HFFc6 (cell line): ENCODE measurements around the gene PSMB2. TPM values are rescaled to one million over a fixed set of nuclear protein-coding genes. Genes with fewer than 3 reads are reported as not detected.
A peak's percentile ranks its signal among the peaks of the same experiment; 100 is the strongest.

Source experiments
- DNase-seq: peaks from one replicate; pipeline ENCODE4 v3.0.0-alpha.2; 2018
- H3K27ac Mint-ChIP-seq: 2 replicates; pipeline ENCODE4 v1.8.0; 2020; ENCODE audit warnings: mild to moderate bottlenecking, mixed read lengths
- H3K27me3 Mint-ChIP-seq: 2 replicates; pipeline ENCODE4 v1.8.0; 2021; ENCODE audit warnings: mild to moderate bottlenecking, moderate library complexity, mixed read lengths; ENCODE audit not compliant: insufficient read depth
- H3K36me3 Mint-ChIP-seq: 2 replicates; pipeline ENCODE4 v1.8.0; 2021; ENCODE audit warnings: low read depth, mixed read lengths
- H3K4me1 Mint-ChIP-seq: 2 replicates; pipeline ENCODE4 v1.8.0; 2020; ENCODE audit warnings: low read depth, mixed read lengths
- H3K4me3 Mint-ChIP-seq: 2 replicates; pipeline ENCODE4 v1.8.0; 2020; ENCODE audit warnings: mild to moderate bottlenecking, moderate library complexity, mixed read lengths
- H3K9me3 Mint-ChIP-seq: 2 replicates; pipeline ENCODE4 v1.8.0; 2020; ENCODE audit warnings: mild to moderate bottlenecking, mixed read lengths
- total RNA-seq, 6 experiments: library from RNA; stranded (reverse); fragmentation: NEBNext Ultra II Directional; extraction: Animal tissue kit (Norgen Biotek cat#: 25700); gene quantifications; 2 replicates in 1 of 6; 3 replicates in 5 of 6; pipeline ENCODE4 v1.2.3, GENCODE V29; 2021
- TF ChIP-seq, protein P1 (sequence below): fragments of 200-600 bp; sonication (generic); IDR thresholded peaks from 2 replicates; pipeline ENCODE4 v1.5.0; 2021; ENCODE audit warnings: antibody characterized with exemption, mild to moderate bottlenecking

PSMB2 gene
- total RNA-seq, 6 experiments from 2014 or later, result 80.8 to 117 (median 98.1) TPM

DNA sequence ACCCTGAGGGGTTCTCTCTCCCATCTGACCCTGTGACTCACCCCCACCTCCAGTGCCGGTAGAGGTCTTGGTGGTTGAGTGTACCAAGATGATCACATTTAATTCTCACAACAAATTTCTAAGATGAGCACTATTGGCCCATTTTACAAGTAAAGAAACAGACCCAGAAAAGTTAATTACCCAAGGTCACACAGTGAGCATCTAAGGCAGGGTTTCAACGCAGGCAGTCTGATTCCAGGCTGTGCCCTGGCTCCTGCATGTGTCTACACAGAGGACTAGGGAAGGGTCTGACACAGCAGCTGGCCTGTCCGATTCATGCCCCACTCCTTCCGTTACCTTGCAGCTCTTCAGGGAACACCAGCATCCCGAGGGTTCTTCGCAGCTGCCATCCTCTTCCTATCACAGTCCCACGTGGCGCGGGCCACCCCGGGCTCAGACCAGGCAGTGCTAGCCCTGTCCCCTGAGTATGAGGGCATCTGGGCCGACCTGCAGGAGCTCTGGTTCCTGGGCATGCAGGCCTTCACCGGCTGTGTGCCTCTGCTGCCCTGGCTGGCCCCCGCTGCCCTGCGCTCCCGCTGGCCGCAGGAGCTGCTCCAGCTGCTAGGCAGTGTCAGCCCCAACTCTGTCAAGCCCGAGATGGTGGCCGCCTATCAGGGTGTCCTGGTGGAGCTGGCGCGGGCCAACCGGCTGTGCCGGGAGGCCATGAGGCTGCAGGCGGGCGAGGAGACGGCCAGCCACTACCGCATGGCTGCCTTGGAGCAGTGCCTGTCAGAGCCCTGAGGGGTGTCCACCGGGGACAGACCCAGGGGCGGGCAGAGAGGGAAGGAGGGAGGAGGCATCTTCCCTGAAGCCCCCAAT lies 76.2 kb downstream of the PSMB2 start:
- Mint-ChIP-seq H3K27me3 (peaks cover 3% of the 10 kb centered on the region), H3K27ac (no peak overlapping the region), H3K4me1 (peaks cover 49% of the 10 kb centered on the region), H3K36me3 (no peaks in the 10 kb centered on the region), H3K4me3 (no peak overlapping the region), H3K9me3 (no peaks in the 10 kb centered on the region)
- DNase-seq, result no peak
- TF ChIP-seq, protein P1, sequence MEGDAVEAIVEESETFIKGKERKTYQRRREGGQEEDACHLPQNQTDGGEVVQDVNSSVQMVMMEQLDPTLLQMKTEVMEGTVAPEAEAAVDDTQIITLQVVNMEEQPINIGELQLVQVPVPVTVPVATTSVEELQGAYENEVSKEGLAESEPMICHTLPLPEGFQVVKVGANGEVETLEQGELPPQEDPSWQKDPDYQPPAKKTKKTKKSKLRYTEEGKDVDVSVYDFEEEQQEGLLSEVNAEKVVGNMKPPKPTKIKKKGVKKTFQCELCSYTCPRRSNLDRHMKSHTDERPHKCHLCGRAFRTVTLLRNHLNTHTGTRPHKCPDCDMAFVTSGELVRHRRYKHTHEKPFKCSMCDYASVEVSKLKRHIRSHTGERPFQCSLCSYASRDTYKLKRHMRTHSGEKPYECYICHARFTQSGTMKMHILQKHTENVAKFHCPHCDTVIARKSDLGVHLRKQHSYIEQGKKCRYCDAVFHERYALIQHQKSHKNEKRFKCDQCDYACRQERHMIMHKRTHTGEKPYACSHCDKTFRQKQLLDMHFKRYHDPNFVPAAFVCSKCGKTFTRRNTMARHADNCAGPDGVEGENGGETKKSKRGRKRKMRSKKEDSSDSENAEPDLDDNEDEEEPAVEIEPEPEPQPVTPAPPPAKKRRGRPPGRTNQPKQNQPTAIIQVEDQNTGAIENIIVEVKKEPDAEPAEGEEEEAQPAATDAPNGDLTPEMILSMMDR, result peak; percentile 48

DNA sequence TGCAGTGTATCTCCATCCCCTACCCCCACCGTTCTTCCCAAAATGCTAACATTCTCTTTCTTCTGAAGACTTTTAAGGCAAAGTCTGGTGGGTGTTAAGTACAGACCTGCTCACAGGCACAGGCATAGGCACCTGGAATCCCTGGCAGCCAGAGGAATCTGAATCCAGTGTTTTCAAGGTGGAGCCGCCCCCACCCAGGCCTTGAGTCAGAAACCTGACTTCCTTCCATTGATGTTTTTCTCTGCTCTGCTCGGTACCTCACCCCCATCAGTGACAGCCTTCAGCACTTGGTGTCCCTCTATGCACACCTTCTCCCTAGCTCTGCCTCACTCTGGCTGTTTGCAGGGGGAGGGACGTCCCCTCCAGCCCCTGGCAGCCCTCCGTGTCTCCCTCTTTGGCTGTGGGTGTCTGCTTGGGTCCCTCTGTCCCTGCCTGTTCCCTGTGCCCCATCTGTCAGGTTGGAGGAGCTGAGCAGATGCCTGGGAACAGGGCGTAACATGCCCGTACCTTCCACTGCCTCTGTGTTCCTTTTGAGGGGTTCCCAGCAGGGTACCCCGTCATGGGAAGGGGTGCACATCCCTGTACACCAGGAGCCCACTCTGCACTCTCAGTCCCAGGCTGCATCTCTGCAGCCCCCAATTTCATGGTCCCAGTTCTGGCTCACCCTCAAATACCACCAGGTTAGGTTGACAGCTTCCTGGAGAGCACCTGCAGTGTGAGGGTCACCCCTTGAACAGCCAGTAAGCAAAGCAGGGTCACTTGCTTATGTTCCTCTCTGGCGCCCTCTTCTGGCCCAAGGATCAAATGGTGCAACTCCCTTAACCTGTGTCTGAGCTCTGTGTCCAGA lies 77.1 kb downstream of the PSMB2 start:
- no peaks in the 10 kb centered on the region for H3K36me3 Mint-ChIP-seq
- H3K4me3 Mint-ChIP-seq, result no peak overlapping the region
- TF ChIP-seq, protein P1, result peak; percentile 90
- peaks cover 5% of the 10 kb centered on the region for H3K27me3 Mint-ChIP-seq
- H3K27ac Mint-ChIP-seq, result no peak overlapping the region
- no peaks in the 10 kb centered on the region for H3K9me3 Mint-ChIP-seq
- H3K4me1 Mint-ChIP-seq, result peaks cover 49% of the 10 kb centered on the region
- peak; percentile 67 for DNase-seq

DNA sequence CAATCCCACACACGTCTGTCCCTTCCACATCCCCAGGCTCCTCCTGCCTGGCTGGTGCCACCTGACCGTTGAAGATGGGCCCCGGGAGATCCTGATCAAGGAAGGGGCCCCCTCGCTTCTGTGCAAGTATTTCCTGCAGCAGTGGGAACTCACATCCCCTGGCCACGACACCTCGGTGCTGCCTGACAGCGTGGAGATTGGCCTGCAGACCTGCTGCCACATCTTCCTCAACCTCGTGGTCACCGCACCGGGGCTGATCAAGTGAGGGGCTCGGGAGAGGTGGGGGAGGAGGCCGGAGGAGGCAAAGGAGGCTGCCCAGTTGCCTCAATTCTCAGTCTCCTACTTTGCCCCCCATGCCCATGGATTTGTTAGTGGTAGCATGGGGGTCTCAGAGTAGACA lies 78.2 kb downstream of the PSMB2 start:
- peaks cover 46% of the 10 kb centered on the region for H3K4me1 Mint-ChIP-seq
- DNase-seq, result no peak
- no peak overlapping the region for H3K4me3 Mint-ChIP-seq
- no peaks in the 10 kb centered on the region for H3K9me3 Mint-ChIP-seq
- H3K27me3 Mint-ChIP-seq, result peaks cover 5% of the 10 kb centered on the region
- TF ChIP-seq, protein P1, result no peak
- peaks cover 3% of the 10 kb centered on the region for H3K36me3 Mint-ChIP-seq
- no peak overlapping the region for H3K27ac Mint-ChIP-seq

DNA sequence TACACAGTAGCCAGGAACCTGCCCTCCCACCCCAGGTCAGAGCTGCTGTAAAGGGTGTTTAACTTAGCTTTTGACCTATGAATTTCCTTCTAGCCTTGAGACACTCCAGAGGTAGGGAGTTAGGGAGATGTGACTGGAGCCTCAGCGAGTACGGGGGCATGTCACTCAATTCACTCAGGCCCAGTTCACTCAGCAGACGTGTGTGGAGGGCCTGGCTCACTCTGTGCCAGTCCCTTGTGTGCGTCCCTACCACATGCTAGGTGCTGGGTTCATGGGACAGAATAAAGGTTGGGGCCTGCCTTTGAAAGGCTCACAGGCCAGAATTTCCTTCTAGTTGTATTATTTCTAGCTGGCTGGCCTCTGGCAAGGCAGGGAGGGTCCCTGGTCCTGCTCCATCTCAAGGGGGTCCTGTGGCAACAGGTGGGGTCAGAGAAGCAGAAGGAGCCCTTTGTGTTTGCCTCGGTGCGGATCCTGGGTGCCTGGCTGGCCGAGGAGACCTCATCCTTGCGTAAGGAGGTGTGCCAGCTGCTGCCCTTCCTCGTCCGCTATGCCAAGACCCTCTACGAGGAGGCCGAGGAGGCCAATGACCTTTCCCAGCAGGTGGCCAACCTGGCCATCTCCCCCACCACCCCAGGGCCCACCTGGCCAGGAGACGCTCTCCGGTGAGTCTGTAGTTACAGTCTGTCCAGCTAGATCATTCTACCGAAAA lies 79.2 kb downstream of the PSMB2 start:
- Mint-ChIP-seq H3K9me3 (no peaks in the 10 kb centered on the region), H3K4me3 (no peak overlapping the region), H3K4me1 (peaks cover 41% of the 10 kb centered on the region), H3K36me3 (peaks cover 6% of the 10 kb centered on the region), H3K27me3 (peaks cover 5% of the 10 kb centered on the region), H3K27ac (no peak overlapping the region; the same call in 1 of the 2 replicates)
- TF ChIP-seq, protein P1, result no peak
- DNase-seq, result no peak

DNA sequence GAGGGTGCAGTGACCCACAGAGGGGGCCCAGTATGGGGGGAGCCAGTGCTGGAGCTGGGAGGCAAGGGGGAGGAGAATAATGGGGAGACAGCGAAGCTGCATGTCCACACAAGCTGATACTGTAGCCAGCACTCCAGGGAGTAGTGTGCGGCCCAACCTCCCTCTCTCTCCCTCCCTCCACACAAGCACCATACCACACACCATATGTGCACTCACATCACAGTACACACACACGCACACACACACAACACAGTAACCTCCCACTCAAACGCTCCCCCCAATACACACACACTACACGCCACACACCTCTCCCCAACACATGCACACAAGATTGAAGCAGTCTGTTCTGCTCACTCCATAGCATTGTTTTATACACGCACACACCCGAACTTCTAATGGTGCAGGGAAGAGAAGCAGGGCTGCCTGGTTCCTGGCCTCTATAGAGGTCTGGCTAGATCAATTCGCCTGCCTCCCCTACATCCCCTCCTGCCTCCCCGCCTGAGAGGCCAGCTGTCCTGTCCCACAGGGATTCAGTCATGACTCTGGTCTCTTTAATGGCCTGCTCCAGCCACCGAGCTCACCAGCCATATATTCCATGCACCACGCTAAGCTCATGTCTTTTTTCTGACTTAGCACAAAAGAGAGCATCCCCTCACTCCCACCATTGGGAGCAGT lies 79.9 kb downstream of the PSMB2 start:
- peaks cover 5% of the 10 kb centered on the region for H3K27me3 Mint-ChIP-seq
- H3K27ac Mint-ChIP-seq, result peak overlapping the region; percentile 18
- H3K9me3 Mint-ChIP-seq, result no peaks in the 10 kb centered on the region
- no peak for DNase-seq
- H3K4me3 Mint-ChIP-seq, result peak overlapping the region; percentile 3; the same call in 1 of the 2 replicates
- TF ChIP-seq, protein P1, result no peak
- peaks cover 6% of the 10 kb centered on the region for H3K36me3 Mint-ChIP-seq
- peaks cover 44% of the 10 kb centered on the region for H3K4me1 Mint-ChIP-seq
